Measurements from ENCODE around the gene FBXO31. TPM values are rescaled to one million over a fixed set of nuclear protein-coding genes. Genes with fewer than 3 reads are reported as not detected.
A peak's percentile ranks its signal among the peaks of the same experiment; 100 is the strongest.

FBXO31 gene
- total and polyA plus RNA-seq, 9 of the 15 experiments (the other 6 are each of a cell fraction or from before 2014, with no cell fraction given): 0.18 to 33.3 (median 10.9) TPM

GRCh38 chr16:87376660-87377059, 6.9 kb downstream of the FBXO31 start (continued):
- TF ChIP-seq RBM25 (IDR thresholded peaks at IDR 0.05; ENCODE audit: low read depth, low read length, severe bottlenecking) (no peak), SOX6 (IDR thresholded peaks at IDR 0.05) (peak; percentile 35), CBFA2T2 (conservative IDR thresholded peaks at IDR 0.05) (peak; percentile 55), ZNF644 (tag; IDR thresholded peaks at IDR 0.05; ENCODE audit: low read depth) (no peak), CCNT2 (IDR thresholded peaks at IDR 0.05; ENCODE audit: borderline replicate concordance, extremely low read depth, insufficient read length, low read depth, low read length) (no peak), POLR3G (IDR thresholded peaks at IDR 0.05; ENCODE audit: extremely low read depth, insufficient read length, insufficient replicate concordance) (no peak), HDAC1 (IDR thresholded peaks at IDR 0.05) (no peak), DACH1 (IDR thresholded peaks at IDR 0.05; ENCODE audit: partially characterized antibody) (no peak), ETV1 (tag; conservative IDR thresholded peaks at IDR 0.05; ENCODE audit: low read depth) (no peak), BDP1 (IDR thresholded peaks at IDR 0.05; ENCODE audit: insufficient read depth, insufficient read length) (no peak), ATF6 (CRISPR knock-in tag; IDR thresholded peaks at IDR 0.05) (no peak), TEAD4 (IDR thresholded peaks at IDR 0.05; ENCODE audit: low read length) (peak; percentile 37; the same call in 1 of the 2 replicates), TEAD4 (CRISPR knock-in tag; IDR thresholded peaks at IDR 0.05; ENCODE audit: borderline replicate concordance) (no peak), ZNF76 (CRISPR knock-in tag; IDR thresholded peaks at IDR 0.05; ENCODE audit: borderline replicate concordance) (no peak), ZNF280B (CRISPR knock-in tag; IDR thresholded peaks at IDR 0.05) (no peak), THRB (CRISPR knock-in tag; conservative IDR thresholded peaks at IDR 0.05) (no peak), IRF1 (CRISPR knock-in tag; IDR thresholded peaks at IDR 0.05; ENCODE audit: borderline replicate concordance) (no peak)

Data from K562 (cell line).